SK-N-SH treated with all-trans-retinoic acid at 6 μM for 48 hours (cell line): ENCODE measurements around the gene HSPB6.

Experiments
- ATAC-seq: fragments of 200-7000 bp; cut with Tn5 transposase; 3 replicates; pipeline ENCODE4 v1.9.1; 2020; ENCODE audit warnings: mild to moderate bottlenecking, moderate library complexity
- ARNTL ChIP-seq: fragments of 450-650 bp; formaldehyde crosslinking; IDR thresholded peaks from 2 replicates; pipeline ENCODE4 v1.5.0; 2020; ENCODE audit warnings: low read depth, mild to moderate bottlenecking, moderate library complexity, borderline replicate concordance
- BACH2 ChIP-seq: fragments of 250-450 bp; sonication (Bioruptor Pico); IDR thresholded peaks from 2 replicates; pipeline ENCODE4 v1.9.0; 2021; ENCODE audit warnings: mild to moderate bottlenecking, borderline replicate concordance
- CREB5 ChIP-seq: fragments of 250-450 bp; sonication (Bioruptor Pico); IDR thresholded peaks from 2 replicates; pipeline ENCODE4 v1.5.1; 2020; ENCODE audit warnings: low read depth, mild to moderate bottlenecking, moderate library complexity
- CSDC2 ChIP-seq: fragments of 250-450 bp; sonication (Bioruptor Pico); IDR thresholded peaks from 2 replicates; pipeline ENCODE4 v1.5.0; 2020; ENCODE audit warnings: mild to moderate bottlenecking, moderate library complexity
- ESRRG ChIP-seq: fragments of 250-450 bp; sonication (Bioruptor Pico); IDR thresholded peaks from 2 replicates; pipeline ENCODE4 v1.6.1; 2021; ENCODE audit warnings: mild to moderate bottlenecking
- GLIS3 ChIP-seq: fragments of 250-450 bp; sonication (Bioruptor Pico); IDR thresholded peaks from 2 replicates; pipeline ENCODE4 v1.5.0; 2020; ENCODE audit warnings: mild to moderate bottlenecking, moderate library complexity
- OSR1 ChIP-seq: fragments of 250-450 bp; sonication (Bioruptor Pico); IDR thresholded peaks from 2 replicates; pipeline ENCODE4 v1.8.0; 2022; ENCODE audit warnings: moderate library complexity, mild to moderate bottlenecking, inconsistent platforms
- POU6F1 ChIP-seq: fragments of 250-450 bp; sonication (Bioruptor Pico); IDR thresholded peaks from 2 replicates; pipeline ENCODE4 v1.8.0; 2021; ENCODE audit warnings: low read depth, mild to moderate bottlenecking, moderate library complexity, borderline replicate concordance
- RARB ChIP-seq: fragments of 250-450 bp; sonication (Bioruptor Pico); IDR thresholded peaks from 2 replicates; pipeline ENCODE4 v1.8.0; 2021; ENCODE audit warnings: mild to moderate bottlenecking, moderate library complexity
- SNAI2 ChIP-seq: fragments of 250-450 bp; sonication (Bioruptor Pico); IDR thresholded peaks from 2 replicates; pipeline ENCODE4 v1.5.0; 2020; ENCODE audit warnings: mild to moderate bottlenecking, moderate library complexity
- TCF4 ChIP-seq: fragments of 250-450 bp; sonication (Bioruptor Pico); IDR thresholded peaks from 2 replicates; pipeline ENCODE4 v1.8.0; 2021; ENCODE audit warnings: mild to moderate bottlenecking, moderate library complexity, borderline replicate concordance
- TOX ChIP-seq: fragments of 250-450 bp; sonication (Bioruptor Pico); IDR thresholded peaks from 2 replicates; pipeline ENCODE4 v1.8.0; 2021; ENCODE audit warnings: mild to moderate bottlenecking, moderate library complexity, borderline replicate concordance
- TSHZ2 ChIP-seq: fragments of 250-450 bp; sonication (Bioruptor Pico); IDR thresholded peaks from 2 replicates; pipeline ENCODE4 v1.5.0; 2020; ENCODE audit warnings: mild to moderate bottlenecking, moderate library complexity
- ZC3H10 ChIP-seq: fragments of 250-450 bp; sonication (Bioruptor Pico); IDR thresholded peaks from 2 replicates; pipeline ENCODE4 v1.5.1; 2021; ENCODE audit warnings: mild to moderate bottlenecking, moderate library complexity
- ZFP3 ChIP-seq: fragments of 250-450 bp; sonication (Bioruptor Pico); IDR thresholded peaks from 2 replicates; pipeline ENCODE4 v1.5.0; 2020; ENCODE audit warnings: mild to moderate bottlenecking, moderate library complexity
- ZNF70 ChIP-seq: fragments of 450-650 bp; formaldehyde crosslinking; IDR thresholded peaks from 2 replicates; pipeline ENCODE4 v1.5.0; 2020; ENCODE audit warnings: mild to moderate bottlenecking, moderate library complexity
- TF ChIP-seq, protein P1 (sequence below): fragments of 250-450 bp; sonication (Bioruptor Pico); IDR thresholded peaks from 2 replicates; pipeline ENCODE4 v1.5.1; 2021; ENCODE audit warnings: mild to moderate bottlenecking, moderate library complexity

Gene HSPB6

GRCh38 chr19:35766571-35767104 is 9.8 kb upstream of the HSPB6 start:
- TF ChIP-seq GLIS3 (CRISPR knock-in tag) = no peak

DNA sequence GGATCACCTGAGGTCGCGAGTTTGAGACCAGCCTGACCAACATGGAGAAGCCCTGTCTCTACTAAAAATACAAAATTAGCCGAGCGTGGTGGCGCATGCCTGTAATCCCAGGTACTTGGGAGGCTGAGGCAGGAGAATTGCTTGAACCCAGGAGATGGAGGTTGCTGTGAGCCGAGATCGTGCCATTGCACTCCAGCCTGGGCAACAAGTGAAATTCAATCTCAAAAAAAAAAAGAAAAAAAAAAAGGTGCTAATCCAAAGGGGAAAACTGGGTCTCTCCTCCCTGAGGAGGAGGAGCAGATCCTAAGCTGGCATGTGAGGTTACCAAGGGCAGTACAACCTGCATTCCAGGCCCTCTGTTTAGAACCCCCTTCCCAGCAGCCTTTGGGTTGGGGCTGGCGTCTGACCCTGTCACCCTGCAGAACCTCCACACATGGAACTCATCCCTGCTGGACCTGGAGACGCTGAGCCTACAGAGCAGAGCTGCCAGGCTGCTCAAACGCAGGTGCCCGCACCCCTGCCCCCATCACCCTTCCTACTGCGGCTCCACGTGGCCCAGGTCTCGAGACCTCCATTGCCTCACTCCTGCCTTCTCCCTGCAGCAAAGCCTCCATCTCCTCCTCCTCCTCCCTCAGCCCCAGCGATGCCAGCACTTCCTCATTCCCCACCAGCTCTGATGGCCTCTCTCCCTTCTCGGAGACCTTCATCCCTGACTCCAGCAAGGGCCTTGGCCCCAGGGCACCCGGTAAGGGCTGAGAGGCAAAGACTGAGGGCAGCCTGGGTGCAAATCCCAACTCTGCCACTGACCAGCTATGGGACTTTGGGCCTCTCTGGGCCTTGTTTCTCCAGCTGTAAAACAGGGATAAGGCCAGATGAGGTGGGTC is 7.8 kb upstream of the HSPB6 start:
- no peak for ATAC-seq
- TF ChIP-seq ZNF70 (CRISPR knock-in tag) = no peak
- TF ChIP-seq OSR1 = no peak
- TF ChIP-seq GLIS3 (CRISPR knock-in tag) = no peak
- TF ChIP-seq ZC3H10 = no peak
- TF ChIP-seq TCF4 (CRISPR knock-in tag) = no peak
- TF ChIP-seq CSDC2 = no peak
- TF ChIP-seq TOX (CRISPR knock-in tag) = no peak
- no peak for TF ChIP-seq ARNTL
- no peak for TF ChIP-seq SNAI2 (CRISPR knock-in tag)
- no peak for TF ChIP-seq BACH2 (CRISPR knock-in tag)
- TF ChIP-seq ESRRG (CRISPR knock-in tag) = no peak
- TF ChIP-seq RARB (CRISPR knock-in tag) = no peak
- TF ChIP-seq, protein P1, sequence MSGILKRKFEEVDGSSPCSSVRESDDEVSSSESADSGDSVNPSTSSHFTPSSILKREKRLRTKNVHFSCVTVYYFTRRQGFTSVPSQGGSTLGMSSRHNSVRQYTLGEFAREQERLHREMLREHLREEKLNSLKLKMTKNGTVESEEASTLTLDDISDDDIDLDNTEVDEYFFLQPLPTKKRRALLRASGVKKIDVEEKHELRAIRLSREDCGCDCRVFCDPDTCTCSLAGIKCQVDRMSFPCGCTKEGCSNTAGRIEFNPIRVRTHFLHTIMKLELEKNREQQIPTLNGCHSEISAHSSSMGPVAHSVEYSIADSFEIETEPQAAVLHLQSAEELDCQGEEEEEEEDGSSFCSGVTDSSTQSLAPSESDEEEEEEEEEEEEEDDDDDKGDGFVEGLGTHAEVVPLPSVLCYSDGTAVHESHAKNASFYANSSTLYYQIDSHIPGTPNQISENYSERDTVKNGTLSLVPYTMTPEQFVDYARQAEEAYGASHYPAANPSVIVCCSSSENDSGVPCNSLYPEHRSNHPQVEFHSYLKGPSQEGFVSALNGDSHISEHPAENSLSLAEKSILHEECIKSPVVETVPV = no peak
- TF ChIP-seq, all 23 proteins: peak for 0

More at GRCh38 chr19:35766571-35767104, 9.8 kb upstream of the HSPB6 start:
- ATAC-seq = peak; percentile 13

DNA sequence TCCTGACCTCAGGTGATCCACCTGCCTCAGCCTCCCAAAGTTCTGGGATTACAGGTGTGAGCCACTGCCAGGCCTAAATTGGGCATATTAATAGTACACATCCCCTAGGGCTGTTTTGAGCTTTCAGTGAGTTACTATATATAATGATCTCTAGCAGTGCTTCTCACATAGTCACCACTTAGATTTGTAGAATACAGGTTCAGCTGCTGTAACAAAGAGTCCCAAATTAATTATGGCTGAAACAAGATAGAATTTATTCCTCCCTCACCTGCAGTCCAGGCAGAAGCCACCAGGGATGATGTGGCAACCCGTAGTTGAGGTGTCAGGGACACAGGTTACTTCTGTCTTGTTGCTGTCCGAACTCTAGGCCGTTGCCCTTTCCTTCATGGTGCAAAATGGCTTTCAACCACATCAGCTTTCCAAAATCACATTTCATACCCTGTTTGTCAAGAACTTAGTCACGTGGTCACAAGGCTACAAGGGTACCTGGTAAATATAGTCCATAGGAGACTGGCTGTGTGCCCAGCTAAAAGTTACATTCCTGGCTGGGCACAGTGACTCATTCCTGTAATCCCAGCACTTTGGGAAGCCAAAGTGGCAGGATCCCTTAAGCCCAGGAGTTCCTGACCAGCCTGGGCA is 4.0 kb upstream of the HSPB6 start:
- TF ChIP-seq TCF4 (CRISPR knock-in tag) (no peak), RARB (CRISPR knock-in tag) (no peak), ESRRG (CRISPR knock-in tag) (no peak), POU6F1 (CRISPR knock-in tag) (no peak), ZC3H10 (no peak), SNAI2 (CRISPR knock-in tag) (no peak), ZFP3 (CRISPR knock-in tag) (no peak)
- ATAC-seq = no peak

- no peak for ATAC-seq
- TF ChIP-seq TSHZ2 = no peak
- TF ChIP-seq ESRRG (CRISPR knock-in tag) = no peak
- no peak for TF ChIP-seq CREB5
- TF ChIP-seq ZNF70 (CRISPR knock-in tag) = no peak
- no peak for TF ChIP-seq ARNTL
- TF ChIP-seq RARB (CRISPR knock-in tag) = no peak
Measured at GRCh38 chr19:35759697-35760096, 2.9 kb upstream of the HSPB6 start.
